ENCODE measurements around the gene STAT6.

The STAT6 gene

DNA sequence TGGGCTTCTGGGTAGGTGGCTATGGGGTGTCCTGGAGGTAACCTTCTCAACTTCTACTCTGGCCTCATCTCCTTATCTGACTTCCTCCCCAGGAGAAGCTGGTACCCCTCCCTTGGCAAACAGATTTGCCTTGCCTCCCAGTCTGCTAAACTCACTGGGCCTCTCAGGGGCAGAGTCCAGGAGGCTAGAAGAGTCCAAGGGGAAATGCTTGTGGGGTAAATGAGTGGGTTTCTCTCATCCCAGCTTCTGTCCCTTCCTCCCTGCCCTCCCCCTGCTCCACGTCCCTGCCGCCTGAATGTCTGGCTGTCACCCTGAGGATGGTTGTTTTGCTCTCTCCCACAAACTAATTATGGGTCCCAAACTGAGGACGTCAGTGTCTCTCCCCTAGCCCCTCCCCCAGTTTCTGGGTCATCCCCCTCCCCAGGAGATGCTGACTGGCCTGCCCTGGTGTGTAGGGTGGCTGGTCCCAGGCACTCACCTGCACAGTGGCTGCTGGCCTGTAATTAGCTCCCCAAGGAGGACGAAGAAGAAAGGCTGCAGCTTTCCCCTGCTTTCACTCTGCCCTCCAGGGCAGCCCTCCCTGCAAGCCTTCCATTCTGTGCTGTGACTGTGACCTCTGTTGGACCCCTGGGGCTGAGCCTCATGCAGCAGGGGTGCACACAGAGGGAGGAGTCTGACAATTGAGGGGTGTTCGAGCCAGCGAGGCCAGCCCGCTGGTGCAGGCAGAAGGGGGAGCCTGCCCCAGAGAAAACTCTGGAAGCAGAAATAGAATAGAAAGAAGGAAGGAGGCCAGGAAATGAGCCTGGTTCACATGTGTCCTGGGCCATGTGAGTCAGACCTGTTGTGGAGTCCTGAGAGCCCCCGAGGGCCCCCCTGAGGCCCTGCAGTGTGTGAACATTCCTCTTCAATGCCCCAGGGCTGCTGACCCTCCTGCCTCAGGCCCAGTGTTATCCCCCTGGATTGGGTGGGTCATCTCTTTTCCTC lies 36.1 kb upstream of the STAT6 start, which contains the start of gene LRP1-AS:
Gene LRP1-AS (minus strand): TSS at position 659 of the 984 bp plus-strand sequence.
- no peak for DNase-seq
- Histone ChIP-seq H3K79me1 (ENCODE audit: low read length) (no peaks in the 10 kb centered on the region), H3K23ac (ENCODE audit: low read length) (no peak within 1 kb of the TSS), H3K9me3 (ENCODE audit: insufficient read depth, low read depth, low read length) (no peaks in the 10 kb centered on the region), H2BK120ac (ENCODE audit: insufficient read depth, low read length, poor library complexity) (no peak within 1 kb of the TSS), H3K14ac (ENCODE audit: low read length) (no peak within 1 kb of the TSS), H3K4me2 (ENCODE audit: low read length) (no peak within 1 kb of the TSS), H4K91ac (ENCODE audit: low read depth, low read length) (no peak within 1 kb of the TSS), H2AK5ac (ENCODE audit: low read length) (no peak within 1 kb of the TSS), H3K4ac (ENCODE audit: low read depth, low read length) (no peak within 1 kb of the TSS), H4K8ac (ENCODE audit: low read depth, low read length) (no peak within 1 kb of the TSS), H2BK5ac (ENCODE audit: low read depth, low read length, poor library complexity) (no peak within 1 kb of the TSS), H2AFZ (ENCODE audit: insufficient read depth, low read length, poor library complexity) (no peak within 1 kb of the TSS), H3K4me3 (ENCODE audit: low read depth, low read length) (peak within 1 kb of the TSS; percentile 21), H3K9ac (ENCODE audit: low read length) (no peak within 1 kb of the TSS), H2BK12ac (ENCODE audit: low read length) (no peak within 1 kb of the TSS), H3K27me3 (ENCODE audit: insufficient read depth, low read length) (no peaks in the 10 kb centered on the region), H3K79me2 (ENCODE audit: control insufficient read depth, insufficient read depth, low read length, poor library complexity) (no peaks in the 10 kb centered on the region), H3K18ac (ENCODE audit: low read length) (peak within 1 kb of the TSS; percentile 11), H3K4me1 (ENCODE audit: control insufficient read depth in 1 of 2, insufficient read depth in 2 of 2, low read length in 2 of 2) (peaks cover 13 to 25% of the 10 kb centered on the region in 2 experiments), H3K36me3 (ENCODE audit: control insufficient read depth in 1 of 2, insufficient read depth in 2 of 2, low read length in 2 of 2) (peaks cover 69 to 74% of the 10 kb centered on the region in 2 experiments), H4K12ac (ENCODE audit: low read depth, low read length) (no peak within 1 kb of the TSS), H3K27ac (ENCODE audit: low read depth, low read length) (peak within 1 kb of the TSS; percentile 62)
- WGBS (ENCODE audit: extremely low coverage, insufficient coverage, insufficient read length), result no CpG with 5 or more reads among the region's 8 CpGs

DNA sequence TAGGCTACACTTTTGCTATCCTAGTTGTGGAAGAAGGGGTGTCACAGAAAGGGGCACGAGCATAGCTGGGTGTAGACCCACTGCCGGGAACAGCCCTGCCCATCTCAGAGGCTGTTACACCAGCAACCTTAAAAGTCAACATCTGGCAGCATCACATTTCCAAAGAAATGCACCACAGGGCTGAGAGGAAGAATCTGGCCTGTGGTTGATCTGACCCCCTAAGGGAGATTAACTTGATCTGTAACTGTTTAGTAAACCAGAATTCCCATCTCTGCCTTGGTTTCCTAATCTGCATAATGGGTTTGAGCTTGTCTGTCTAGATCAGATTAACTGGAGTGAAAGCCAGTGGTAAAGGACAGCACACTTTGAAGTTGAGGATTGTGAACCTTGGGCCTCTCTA lies 34.9 kb upstream of the STAT6 start:
- no peak overlapping the region for H3K27ac ChIP-seq (ENCODE audit: low read depth, low read length)
- no peak overlapping the region for H2AK5ac ChIP-seq (ENCODE audit: low read length)
- no peak overlapping the region for H2BK12ac ChIP-seq (ENCODE audit: low read length)
- no peak overlapping the region for H4K91ac ChIP-seq (ENCODE audit: low read depth, low read length)
- H4K12ac ChIP-seq (ENCODE audit: low read depth, low read length), result no peak overlapping the region
- H3K23ac ChIP-seq (ENCODE audit: low read length), result no peak overlapping the region
- H3K79me1 ChIP-seq (ENCODE audit: low read length), result no peaks in the 10 kb centered on the region
- H3K4me1 ChIP-seq (ENCODE audit: control insufficient read depth in 1 of 2, insufficient read depth in 2 of 2, low read length in 2 of 2), result peaks cover 13 to 25% of the 10 kb centered on the region in 2 experiments
- no peak overlapping the region for H2BK120ac ChIP-seq (ENCODE audit: insufficient read depth, low read length, poor library complexity)
- no peaks in the 10 kb centered on the region for H3K79me2 ChIP-seq (ENCODE audit: control insufficient read depth, insufficient read depth, low read length, poor library complexity)
- peaks cover 70 to 75% of the 10 kb centered on the region in 2 experiments for H3K36me3 ChIP-seq (ENCODE audit: control insufficient read depth in 1 of 2, insufficient read depth in 2 of 2, low read length in 2 of 2)
- H2AFZ ChIP-seq (ENCODE audit: insufficient read depth, low read length, poor library complexity), result no peak overlapping the region
- H3K9me3 ChIP-seq (ENCODE audit: insufficient read depth, low read depth, low read length), result no peaks in the 10 kb centered on the region
- no peak overlapping the region for H3K4ac ChIP-seq (ENCODE audit: low read depth, low read length)
- H3K18ac ChIP-seq (ENCODE audit: low read length), result no peak overlapping the region
- DNase-seq, result no peak
- no peak overlapping the region for H3K4me3 ChIP-seq (ENCODE audit: low read depth, low read length)
- no peak overlapping the region for H3K14ac ChIP-seq (ENCODE audit: low read length)
- no CpG with 5 or more reads among the region's 2 CpGs for WGBS (ENCODE audit: extremely low coverage, insufficient coverage, insufficient read length)
- no peak overlapping the region for H4K8ac ChIP-seq (ENCODE audit: low read depth, low read length)
- no peaks in the 10 kb centered on the region for H3K27me3 ChIP-seq (ENCODE audit: insufficient read depth, low read length)
- H3K4me2 ChIP-seq (ENCODE audit: low read length), result no peak overlapping the region
- no peak overlapping the region for H3K9ac ChIP-seq (ENCODE audit: low read length)
- H2BK5ac ChIP-seq (ENCODE audit: low read depth, low read length, poor library complexity), result no peak overlapping the region

DNA sequence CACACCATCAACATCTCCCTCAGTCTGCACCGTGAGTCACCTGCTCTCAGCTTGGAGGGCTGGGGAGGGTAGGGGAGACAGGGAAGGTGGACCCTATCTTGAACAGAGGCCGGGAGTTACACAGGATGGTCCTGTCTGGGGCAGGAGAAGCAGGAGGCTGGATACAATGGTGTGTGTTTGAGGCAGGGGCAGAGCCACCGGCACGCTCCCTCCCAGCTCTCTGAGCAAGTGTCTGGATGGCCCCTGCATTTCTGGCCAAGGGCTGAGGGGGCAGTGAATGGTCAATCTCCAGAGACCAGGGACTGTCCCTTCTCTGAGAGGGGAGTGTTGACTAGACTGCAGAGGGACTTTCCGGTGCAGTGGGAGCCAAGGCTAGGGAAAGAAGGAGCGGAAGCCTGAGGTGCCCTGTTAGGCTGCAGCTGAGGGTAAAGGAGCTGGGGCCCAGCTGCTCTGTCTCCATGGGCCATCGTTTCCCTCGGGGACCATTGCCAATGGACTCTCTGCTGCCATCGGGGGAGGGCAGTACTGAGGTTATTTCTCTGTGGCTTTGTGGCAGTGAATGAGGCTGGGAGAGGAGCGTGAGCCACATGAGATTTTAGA lies 34.4 kb upstream of the STAT6 start:
- H2AFZ ChIP-seq (ENCODE audit: insufficient read depth, low read length, poor library complexity), result no peak overlapping the region
- no peaks in the 10 kb centered on the region for H3K9me3 ChIP-seq (ENCODE audit: insufficient read depth, low read depth, low read length)
- no peak overlapping the region for H3K23ac ChIP-seq (ENCODE audit: low read length)
- H2BK5ac ChIP-seq (ENCODE audit: low read depth, low read length, poor library complexity), result no peak overlapping the region
- H3K14ac ChIP-seq (ENCODE audit: low read length), result no peak overlapping the region
- no peak overlapping the region for H4K91ac ChIP-seq (ENCODE audit: low read depth, low read length)
- DNase-seq, result no peak
- no peak overlapping the region for H2BK12ac ChIP-seq (ENCODE audit: low read length)
- no peak overlapping the region for H3K9ac ChIP-seq (ENCODE audit: low read length)
- no peak overlapping the region for H3K4me3 ChIP-seq (ENCODE audit: low read depth, low read length)
- no peaks in the 10 kb centered on the region for H3K79me1 ChIP-seq (ENCODE audit: low read length)
- no peaks in the 10 kb centered on the region for H3K79me2 ChIP-seq (ENCODE audit: control insufficient read depth, insufficient read depth, low read length, poor library complexity)
- H3K18ac ChIP-seq (ENCODE audit: low read length), result no peak overlapping the region
- H3K27ac ChIP-seq (ENCODE audit: low read depth, low read length), result no peak overlapping the region
- H2AK5ac ChIP-seq (ENCODE audit: low read length), result no peak overlapping the region
- peaks cover 13 to 25% of the 10 kb centered on the region in 2 experiments for H3K4me1 ChIP-seq (ENCODE audit: control insufficient read depth in 1 of 2, insufficient read depth in 2 of 2, low read length in 2 of 2)
- H3K36me3 ChIP-seq (ENCODE audit: control insufficient read depth in 1 of 2, insufficient read depth in 2 of 2, low read length in 2 of 2), result peaks cover 70 to 74% of the 10 kb centered on the region in 2 experiments
- H4K12ac ChIP-seq (ENCODE audit: low read depth, low read length), result no peak overlapping the region
- WGBS (ENCODE audit: extremely low coverage, insufficient coverage, insufficient read length), result no CpG with 5 or more reads among the region's 10 CpGs
- H2BK120ac ChIP-seq (ENCODE audit: insufficient read depth, low read length, poor library complexity), result no peak overlapping the region
- no peak overlapping the region for H4K8ac ChIP-seq (ENCODE audit: low read depth, low read length)
- H3K27me3 ChIP-seq (ENCODE audit: insufficient read depth, low read length), result no peaks in the 10 kb centered on the region
- H3K4me2 ChIP-seq (ENCODE audit: low read length), result no peak overlapping the region
- no peak overlapping the region for H3K4ac ChIP-seq (ENCODE audit: low read depth, low read length)

DNA sequence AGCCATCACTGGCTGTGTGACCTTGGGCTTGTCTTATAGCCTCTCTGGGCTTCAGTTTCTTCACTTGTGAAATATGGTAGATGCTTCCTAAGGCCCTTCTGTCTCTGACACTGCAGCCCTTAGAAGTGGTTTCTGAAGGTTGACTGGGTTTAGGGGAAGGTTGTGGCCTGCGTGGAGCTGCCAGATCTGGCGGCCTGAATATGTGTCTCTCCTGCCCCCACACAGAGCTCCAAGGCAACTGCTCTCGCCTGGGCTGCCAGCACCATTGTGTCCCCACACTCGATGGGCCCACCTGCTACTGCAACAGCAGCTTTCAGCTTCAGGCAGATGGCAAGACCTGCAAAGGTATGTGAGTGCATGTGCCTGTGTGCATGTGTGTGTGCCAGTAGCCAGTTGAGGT lies 32.3 kb upstream of the STAT6 start:
- Histone ChIP-seq H2BK120ac (ENCODE audit: insufficient read depth, low read length, poor library complexity) (no peak overlapping the region), H3K4ac (ENCODE audit: low read depth, low read length) (no peak overlapping the region), H3K9ac (ENCODE audit: low read length) (no peak overlapping the region), H4K91ac (ENCODE audit: low read depth, low read length) (no peak overlapping the region), H4K8ac (ENCODE audit: low read depth, low read length) (no peak overlapping the region), H3K9me3 (ENCODE audit: insufficient read depth, low read depth, low read length) (no peaks in the 10 kb centered on the region), H3K36me3 (ENCODE audit: control insufficient read depth in 1 of 2, insufficient read depth in 2 of 2, low read length in 2 of 2) (peaks cover 69 to 80% of the 10 kb centered on the region in 2 experiments), H3K4me2 (ENCODE audit: low read length) (no peak overlapping the region), H3K27me3 (ENCODE audit: insufficient read depth, low read length) (no peaks in the 10 kb centered on the region), H3K27ac (ENCODE audit: low read depth, low read length) (no peak overlapping the region), H4K12ac (ENCODE audit: low read depth, low read length) (no peak overlapping the region), H2BK12ac (ENCODE audit: low read length) (no peak overlapping the region), H3K79me2 (ENCODE audit: control insufficient read depth, insufficient read depth, low read length, poor library complexity) (no peaks in the 10 kb centered on the region), H3K4me3 (ENCODE audit: low read depth, low read length) (no peak overlapping the region), H3K23ac (ENCODE audit: low read length) (no peak overlapping the region), H2BK5ac (ENCODE audit: low read depth, low read length, poor library complexity) (no peak overlapping the region), H3K18ac (ENCODE audit: low read length) (no peak overlapping the region), H2AK5ac (ENCODE audit: low read length) (no peak overlapping the region), H2AFZ (ENCODE audit: insufficient read depth, low read length, poor library complexity) (no peak overlapping the region), H3K4me1 (ENCODE audit: control insufficient read depth in 1 of 2, insufficient read depth in 2 of 2, low read length in 2 of 2) (peaks cover 11 to 22% of the 10 kb centered on the region in 2 experiments), H3K79me1 (ENCODE audit: low read length) (no peaks in the 10 kb centered on the region), H3K14ac (ENCODE audit: low read length) (no peak overlapping the region)
- no CpG with 5 or more reads among the region's 4 CpGs for WGBS (ENCODE audit: extremely low coverage, insufficient coverage, insufficient read length)
- no peak for DNase-seq

Data from trophoblast cell (in vitro differentiated cells and primary cell).